ENCODE results near the gene CTNND2. TPM values are rescaled to one million over a fixed set of nuclear protein-coding genes. Genes with fewer than 3 reads are reported as not detected.

Gene CTNND2
- total RNA-seq, 2 experiments from 2014 or later, result not detected

- ChIA-PET POLR2A (no interaction called here), CTCF (no interaction called here)
- intact Hi-C loops (cut with micrococcal nuclease), result no loop called here
- no peak overlapping the region for H3K27ac Mint-ChIP-seq
- H3K4me3 Mint-ChIP-seq, result no peak overlapping the region
- no peaks in the 10 kb centered on the region for H3K9me3 Mint-ChIP-seq
- peaks cover 8% of the 10 kb centered on the region for H3K27me3 Mint-ChIP-seq
- TF ChIP-seq CTCF (IDR thresholded peaks at IDR 0.05), result no peak
- DNase-seq (no peak), ATAC-seq (no peak)
- H3K4me1 Mint-ChIP-seq (ENCODE audit: low read depth), result no peaks in the 10 kb centered on the region
- no peaks in the 10 kb centered on the region for H3K36me3 Mint-ChIP-seq (ENCODE audit: low read depth)
These were observed 630.9 kb downstream of the CTNND2 start for GRCh38 chr5:11273180-11273903.

GRCh38 chr5:11269515-11269914, 634.7 kb downstream of the CTNND2 start:
- intact Hi-C loops (cut with micrococcal nuclease), result no loop called here
- DNase-seq, result no peak

GRCh38 chr5:11268891-11269290, 635.4 kb downstream of the CTNND2 start:
- ChIA-PET POLR2A (no interaction called here), CTCF (no interaction called here)
- Mint-ChIP-seq H3K36me3 (ENCODE audit: low read depth) (no peaks in the 10 kb centered on the region), H3K27me3 (peaks cover 4% of the 10 kb centered on the region), H3K27ac (no peak overlapping the region), H3K4me1 (ENCODE audit: low read depth) (no peaks in the 10 kb centered on the region), H3K9me3 (no peaks in the 10 kb centered on the region), H3K4me3 (no peak overlapping the region)
- ATAC-seq (no peak), DNase-seq (no peak)
- intact Hi-C loops (cut with micrococcal nuclease), result no loop called here
- no peak for TF ChIP-seq CTCF (IDR thresholded peaks at IDR 0.05)

More at GRCh38 chr5:11269515-11269914, 634.7 kb downstream of the CTNND2 start:
- Mint-ChIP-seq H3K27ac (no peak overlapping the region), H3K4me3 (no peak overlapping the region), H3K4me1 (ENCODE audit: low read depth) (no peaks in the 10 kb centered on the region), H3K27me3 (peaks cover 5% of the 10 kb centered on the region), H3K36me3 (ENCODE audit: low read depth) (no peaks in the 10 kb centered on the region), H3K9me3 (no peaks in the 10 kb centered on the region)
- ATAC-seq, result no peak
- POLR2A ChIA-PET, result no interaction called here
- CTCF ChIA-PET, result no interaction called here
- TF ChIP-seq CTCF (IDR thresholded peaks at IDR 0.05), result no peak

- POLR2A ChIA-PET, result no interaction called here
- Mint-ChIP-seq H3K4me1 (ENCODE audit: low read depth) (no peaks in the 10 kb centered on the region), H3K27ac (no peak overlapping the region), H3K4me3 (no peak overlapping the region), H3K27me3 (no peaks in the 10 kb centered on the region), H3K36me3 (ENCODE audit: low read depth) (no peaks in the 10 kb centered on the region), H3K9me3 (no peaks in the 10 kb centered on the region)
- CTCF ChIA-PET, result interaction anchor here (0.9 kb wide), 1 partner anchor 15 kb away, joined by 3 read pairs; no protein-coding TSS in a partner anchor
- DNase-seq, result no peak
- intact Hi-C loops (cut with micrococcal nuclease), result no loop called here
- no peak for ATAC-seq
- no peak for TF ChIP-seq CTCF (IDR thresholded peaks at IDR 0.05)
These were observed 637.9 kb downstream of the CTNND2 start for GRCh38 chr5:11266331-11266730.

GRCh38 chr5:11261241-11261640, 643.0 kb downstream of the CTNND2 start:
- H3K27ac Mint-ChIP-seq, result no peak overlapping the region
- no peaks in the 10 kb centered on the region for H3K4me1 Mint-ChIP-seq (ENCODE audit: low read depth)
- ATAC-seq (no peak), DNase-seq (no peak)
- no peak for TF ChIP-seq CTCF (IDR thresholded peaks at IDR 0.05)
- POLR2A ChIA-PET, result no interaction called here
- no peaks in the 10 kb centered on the region for H3K27me3 Mint-ChIP-seq
- CTCF ChIA-PET, result no interaction called here
- H3K4me3 Mint-ChIP-seq, result no peak overlapping the region
- intact Hi-C loops (cut with micrococcal nuclease), result no loop called here
- H3K9me3 Mint-ChIP-seq, result no peaks in the 10 kb centered on the region
- H3K36me3 Mint-ChIP-seq (ENCODE audit: low read depth), result no peaks in the 10 kb centered on the region

Measured in activated CD8-positive, alpha-beta T cell treated with anti-CD3 and anti-CD28 coated beads for 36 hours (primary cell).